Sigmoid colon (tissue), 4 donors: ENCODE measurements around the gene CKB.

Source experiments
- POLR2AphosphoS5 ChIP-seq, 4 donors: sonication (generic); formaldehyde crosslinking; IDR thresholded peaks; one replicate each; pipeline ENCODE4 v1.6.1; 2017; ENCODE audit warnings: antibody characterized with exemption in 4 of 4
- TF ChIP-seq, protein P1 (sequence below), 4 experiments: fragments of 450-650 bp in 3 of 4; fragments of 200-600 bp in 1 of 4; IDR thresholded peaks; one replicate each; pipeline ENCODE4 v1.5.1; 2016 to 2019; ENCODE audit warnings: antibody characterized with exemption in 4 of 4, mild to moderate bottlenecking in 3 of 4, moderate library complexity in 2 of 4

DNA sequence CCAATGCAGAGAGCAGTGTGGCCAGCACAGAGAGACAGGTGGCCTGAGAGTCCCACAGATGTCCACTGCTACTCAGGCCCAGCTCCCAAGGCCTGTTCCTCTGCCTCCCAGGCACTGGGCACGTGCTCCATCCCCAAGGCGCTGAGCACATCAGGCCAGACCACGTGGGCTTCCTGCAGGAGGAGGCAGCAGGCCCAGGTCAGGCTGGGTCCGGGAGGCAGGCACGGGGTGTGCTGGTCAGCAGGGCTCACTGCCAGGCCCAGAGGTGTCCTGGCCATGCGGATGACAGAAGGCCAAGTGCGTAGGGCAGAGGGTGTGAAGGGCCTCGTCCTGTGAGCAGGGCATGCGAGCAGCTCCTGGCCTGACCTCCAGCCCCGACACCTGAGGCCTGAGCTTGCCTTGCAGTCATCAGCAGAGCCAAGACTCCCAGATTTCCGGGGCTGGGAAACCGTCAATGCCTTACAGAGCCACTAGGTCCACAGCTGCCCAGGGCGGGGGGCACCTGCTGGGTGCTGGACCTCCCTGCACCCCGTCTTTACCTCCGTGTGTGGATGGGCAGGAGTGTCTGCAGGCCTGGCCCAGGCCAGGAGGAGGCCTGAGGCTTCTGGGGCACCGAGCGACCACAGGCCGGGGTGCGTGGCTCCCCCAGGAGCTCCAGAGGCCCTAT, 21.2 kb upstream of the CKB start:
- TF ChIP-seq, protein P1, sequence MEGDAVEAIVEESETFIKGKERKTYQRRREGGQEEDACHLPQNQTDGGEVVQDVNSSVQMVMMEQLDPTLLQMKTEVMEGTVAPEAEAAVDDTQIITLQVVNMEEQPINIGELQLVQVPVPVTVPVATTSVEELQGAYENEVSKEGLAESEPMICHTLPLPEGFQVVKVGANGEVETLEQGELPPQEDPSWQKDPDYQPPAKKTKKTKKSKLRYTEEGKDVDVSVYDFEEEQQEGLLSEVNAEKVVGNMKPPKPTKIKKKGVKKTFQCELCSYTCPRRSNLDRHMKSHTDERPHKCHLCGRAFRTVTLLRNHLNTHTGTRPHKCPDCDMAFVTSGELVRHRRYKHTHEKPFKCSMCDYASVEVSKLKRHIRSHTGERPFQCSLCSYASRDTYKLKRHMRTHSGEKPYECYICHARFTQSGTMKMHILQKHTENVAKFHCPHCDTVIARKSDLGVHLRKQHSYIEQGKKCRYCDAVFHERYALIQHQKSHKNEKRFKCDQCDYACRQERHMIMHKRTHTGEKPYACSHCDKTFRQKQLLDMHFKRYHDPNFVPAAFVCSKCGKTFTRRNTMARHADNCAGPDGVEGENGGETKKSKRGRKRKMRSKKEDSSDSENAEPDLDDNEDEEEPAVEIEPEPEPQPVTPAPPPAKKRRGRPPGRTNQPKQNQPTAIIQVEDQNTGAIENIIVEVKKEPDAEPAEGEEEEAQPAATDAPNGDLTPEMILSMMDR (IDR thresholded peaks at IDR 0.05): peak in 1 of 4 experiments; percentile 16
- TF ChIP-seq POLR2AphosphoS5 (IDR thresholded peaks at IDR 0.05): peak in 3 of 4 donors; percentile 30 to 41 (median 38)
